ENCODE results near the gene CD163. TPM values are rescaled to one million over a fixed set of nuclear protein-coding genes. Genes with fewer than 3 reads are reported as not detected.

The CD163 gene
- polyA plus RNA-seq, 1 donor, result 10.4 TPM

DNA sequence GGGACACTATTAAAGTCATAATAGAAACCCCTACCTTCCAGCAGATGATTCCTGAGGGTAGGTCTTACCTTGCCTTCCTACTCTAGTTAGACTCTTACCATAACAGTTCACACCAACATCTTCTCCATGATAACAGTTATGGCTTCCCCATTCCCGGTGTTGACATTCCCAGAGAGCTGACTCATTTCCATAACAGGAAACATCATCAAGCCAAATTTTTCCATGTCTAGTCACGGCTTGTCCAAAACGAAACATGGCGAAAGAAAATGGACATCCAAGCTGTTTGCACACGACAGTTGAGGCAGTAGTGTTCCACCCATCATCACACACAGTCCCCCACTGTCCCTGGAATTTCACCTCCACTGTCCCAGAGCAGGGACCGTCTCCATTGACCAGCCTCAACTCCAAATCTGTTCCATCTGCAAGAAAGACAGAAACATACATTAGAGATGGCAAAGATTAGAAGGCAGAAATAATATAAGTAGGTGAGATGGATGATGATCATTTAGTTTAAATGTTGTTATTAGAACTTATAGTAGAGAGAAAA is 70.2 kb downstream of the CD163 start:
- Histone ChIP-seq H3K27me3 (ENCODE audit: control insufficient read depth, insufficient read depth, low read length) (peaks cover 4% of the 10 kb centered on the region), H3K4me3 (ENCODE audit: low read length) (no peak overlapping the region), H3K4me1 (ENCODE audit: control insufficient read depth, insufficient read depth, low read length) (no peaks in the 10 kb centered on the region), H3K36me3 (ENCODE audit: control insufficient read depth, insufficient read depth, low read length) (no peaks in the 10 kb centered on the region), H3K27ac (ENCODE audit: low read length) (no peak overlapping the region), H3K9me3 (ENCODE audit: control insufficient read depth, low read depth, low read length) (no peaks in the 10 kb centered on the region)
- no CpG with 5 or more reads among the region's 6 CpGs for WGBS (ENCODE audit: insufficient coverage, low lambda C conversion rate)
- no peak for DNase-seq

GRCh38 chr12:7431993-7432685 is 71.4 kb downstream of the CD163 start:
- H3K36me3 ChIP-seq (ENCODE audit: control insufficient read depth, insufficient read depth, low read length), result no peaks in the 10 kb centered on the region
- DNase-seq, result no peak
- no peak overlapping the region for H3K4me3 ChIP-seq (ENCODE audit: low read length)
- H3K27me3 ChIP-seq (ENCODE audit: control insufficient read depth, insufficient read depth, low read length), result peaks cover 4% of the 10 kb centered on the region
- H3K9me3 ChIP-seq (ENCODE audit: control insufficient read depth, low read depth, low read length), result no peaks in the 10 kb centered on the region
- WGBS (ENCODE audit: insufficient coverage, low lambda C conversion rate), result 100% methylated on average over 2 of the region's 5 CpGs
- H3K27ac ChIP-seq (ENCODE audit: low read length), result no peak overlapping the region
- H3K4me1 ChIP-seq (ENCODE audit: control insufficient read depth, insufficient read depth, low read length), result no peaks in the 10 kb centered on the region

Other genes starting within 250 kb of the CD163 start
- 0.04 TPM for gene ACSM4, start 199.7 kb downstream of the CD163 start, polyA plus RNA-seq
- gene CD163L1, start 59.6 kb downstream of the CD163 start, polyA plus RNA-seq, result 18.2 TPM
- 30.3 TPM for gene APOBEC1, start 162.1 kb upstream of the CD163 start, polyA plus RNA-seq
- 0.27 TPM for gene GDF3, start 192.0 kb upstream of the CD163 start, polyA plus RNA-seq
- not detected for gene DPPA3, start 207.7 kb upstream of the CD163 start, polyA plus RNA-seq
- gene CLEC4C, start 243.6 kb upstream of the CD163 start, polyA plus RNA-seq, result 0.07 TPM

Data from large intestine (tissue), 3 donors.